DND-41 (cell line): ENCODE measurements around the gene TBC1D4.
A peak's percentile ranks its signal among the peaks of the same experiment; 100 is the strongest.

Source experiments
- ATAC-seq: fragments of 200-7000 bp; cut with Tn5 transposase; 3 replicates; pipeline ENCODE4 v1.9.1; 2021; ENCODE audit warnings: low read depth; ENCODE audit not compliant: insufficient read depth
- DNase-seq: peaks from one replicate; pipeline ENCODE4 v3.0.0-alpha.2; 2020
- H2AFZ ChIP-seq: 2 replicates; pipeline ENCODE4 v1.6.0; 2012; ENCODE audit warnings: low read depth, low read length
- H3K27ac ChIP-seq: 2 replicates; pipeline ENCODE4 v1.5.1; 2012; ENCODE audit warnings: low read length, inconsistent platforms
- H3K27me3 ChIP-seq: fragments of 200-600 bp; sonication (generic); 2 replicates; pipeline ENCODE4 v1.6.0; 2012; ENCODE audit warnings: low read length, mild to moderate bottlenecking, inconsistent platforms; ENCODE audit not compliant: insufficient read depth, poor library complexity
- H3K36me3 ChIP-seq: 2 replicates; pipeline ENCODE4 v1.5.1; 2012; ENCODE audit warnings: low read length, inconsistent platforms; ENCODE audit not compliant: insufficient read depth
- H3K4me1 ChIP-seq: 2 replicates; pipeline ENCODE4 v1.5.1; 2012; ENCODE audit warnings: mild to moderate bottlenecking, low read length; ENCODE audit not compliant: insufficient read depth
- H3K4me2 ChIP-seq: 2 replicates; pipeline ENCODE4 v1.6.0; 2012; ENCODE audit warnings: mild to moderate bottlenecking, moderate library complexity, low read length, inconsistent platforms; ENCODE audit not compliant: insufficient read depth
- H3K4me3 ChIP-seq, 2 experiments: fragments of 200-600 bp in 1 of 2; shearing (Covaris generic) in 1 of 2; 2 replicates each; pipeline ENCODE4 v1.5.1; 2012 to 2016; ENCODE audit warnings: inconsistent platforms in 2 of 2, low read length in 2 of 2, mild to moderate bottlenecking in 2 of 2, low read depth in 1 of 2, moderate library complexity in 1 of 2
- H3K79me2 ChIP-seq: 2 replicates; pipeline ENCODE4 v1.6.0; 2012; ENCODE audit warnings: low read length, inconsistent platforms; ENCODE audit not compliant: insufficient read depth
- H3K9ac ChIP-seq: 2 replicates; pipeline ENCODE4 v1.6.0; 2012; ENCODE audit warnings: low read depth, mild to moderate bottlenecking, inconsistent platforms, low read length, moderate library complexity
- H3K9me3 ChIP-seq: 2 replicates; pipeline ENCODE4 v1.5.1; 2012; ENCODE audit warnings: low read length, moderate library complexity, mild to moderate bottlenecking, inconsistent platforms; ENCODE audit not compliant: insufficient read depth, severe bottlenecking
- H4K20me1 ChIP-seq: 2 replicates; pipeline ENCODE4 v1.6.0; 2012; ENCODE audit warnings: low read length; ENCODE audit not compliant: insufficient read depth
- CTCF ChIP-seq: IDR thresholded peaks from 2 replicates; pipeline ENCODE4 v1.5.1; 2012; ENCODE audit warnings: borderline replicate concordance, low read length, moderate library complexity, mild to moderate bottlenecking; ENCODE audit not compliant: poor library complexity, severe bottlenecking; ENCODE audit errors: extremely low read depth
- EZH2 ChIP-seq: IDR thresholded peaks from 3 replicates; pipeline ENCODE4 v1.6.1; 2012; ENCODE audit warnings: borderline replicate concordance, low read depth, mild to moderate bottlenecking, moderate library complexity, low read length, inconsistent platforms; ENCODE audit not compliant: severe bottlenecking

Gene TBC1D4

GRCh38 chr13:75330770-75331169, 151.2 kb downstream of the TBC1D4 start:
- no peak for DNase-seq
- Histone ChIP-seq H3K79me2 (no peaks in the 10 kb centered on the region), H3K9me3 (no peaks in the 10 kb centered on the region), H3K9ac (no peak overlapping the region), H3K27ac (no peak overlapping the region), H3K36me3 (no peaks in the 10 kb centered on the region), H2AFZ (no peak overlapping the region), H3K27me3 (peaks cover 6% of the 10 kb centered on the region), H3K4me1 (no peaks in the 10 kb centered on the region), H3K4me3 (no peak overlapping the region), H3K4me2 (no peak overlapping the region), H4K20me1 (no peaks in the 10 kb centered on the region)
- TF ChIP-seq CTCF, result no peak
- no peak for TF ChIP-seq EZH2
- ATAC-seq, result no peak

GRCh38 chr13:75329723-75330122, 152.2 kb downstream of the TBC1D4 start:
- Histone ChIP-seq H3K9ac (no peak overlapping the region), H3K4me2 (no peak overlapping the region), H3K36me3 (no peaks in the 10 kb centered on the region), H3K27me3 (peaks cover 8% of the 10 kb centered on the region), H3K79me2 (no peaks in the 10 kb centered on the region), H3K9me3 (no peaks in the 10 kb centered on the region), H2AFZ (no peak overlapping the region), H3K4me1 (no peaks in the 10 kb centered on the region), H4K20me1 (no peaks in the 10 kb centered on the region), H3K27ac (no peak overlapping the region), H3K4me3 (no peak overlapping the region)
- ATAC-seq (no peak), DNase-seq (no peak)
- TF ChIP-seq EZH2 (no peak), CTCF (no peak)

GRCh38 chr13:75329097-75329496, 152.9 kb downstream of the TBC1D4 start:
- Histone ChIP-seq H3K4me2 (no peak overlapping the region), H3K79me2 (no peaks in the 10 kb centered on the region), H3K27me3 (peaks cover 8% of the 10 kb centered on the region), H3K9me3 (no peaks in the 10 kb centered on the region), H3K36me3 (no peaks in the 10 kb centered on the region), H3K4me3 (no peak overlapping the region), H2AFZ (no peak overlapping the region), H3K27ac (no peak overlapping the region), H4K20me1 (no peaks in the 10 kb centered on the region), H3K4me1 (no peaks in the 10 kb centered on the region), H3K9ac (no peak overlapping the region)
- ATAC-seq (no peak), DNase-seq (no peak)
- TF ChIP-seq EZH2 (no peak), CTCF (no peak)

GRCh38 chr13:75327135-75327510, 154.8 kb downstream of the TBC1D4 start:
- H3K4me1 ChIP-seq, result no peaks in the 10 kb centered on the region
- H3K4me3 ChIP-seq, result no peak overlapping the region
- no peaks in the 10 kb centered on the region for H4K20me1 ChIP-seq
- H3K27me3 ChIP-seq, result peaks cover 8% of the 10 kb centered on the region
- no peak for DNase-seq
- TF ChIP-seq EZH2 (no peak), CTCF (no peak)
- no peaks in the 10 kb centered on the region for H3K79me2 ChIP-seq
- H3K9me3 ChIP-seq, result no peaks in the 10 kb centered on the region
- H3K4me2 ChIP-seq, result peak overlapping the region; percentile 46; the same call in 1 of the 2 replicates
- no peak for ATAC-seq
- no peak overlapping the region for H3K27ac ChIP-seq
- H3K9ac ChIP-seq, result no peak overlapping the region
- H2AFZ ChIP-seq, result no peak overlapping the region
- H3K36me3 ChIP-seq, result no peaks in the 10 kb centered on the region
